ACHN (cell line): Measurements from ENCODE around the gene CALCOCO2.

ENCODE experiments used
- DNase-seq: peaks from one replicate; pipeline ENCODE4 v3.0.0-alpha.2; 2015
- in situ Hi-C: cut with HindIII; loops from 2 replicates; pipeline ENCODE4 v1.10.0; 2017; ENCODE audit warnings: low sequenced_read_pairs, low pct_ligation_motif_present, low pct_unique_long_range_greater_than_20kb

Gene CALCOCO2

DNA sequence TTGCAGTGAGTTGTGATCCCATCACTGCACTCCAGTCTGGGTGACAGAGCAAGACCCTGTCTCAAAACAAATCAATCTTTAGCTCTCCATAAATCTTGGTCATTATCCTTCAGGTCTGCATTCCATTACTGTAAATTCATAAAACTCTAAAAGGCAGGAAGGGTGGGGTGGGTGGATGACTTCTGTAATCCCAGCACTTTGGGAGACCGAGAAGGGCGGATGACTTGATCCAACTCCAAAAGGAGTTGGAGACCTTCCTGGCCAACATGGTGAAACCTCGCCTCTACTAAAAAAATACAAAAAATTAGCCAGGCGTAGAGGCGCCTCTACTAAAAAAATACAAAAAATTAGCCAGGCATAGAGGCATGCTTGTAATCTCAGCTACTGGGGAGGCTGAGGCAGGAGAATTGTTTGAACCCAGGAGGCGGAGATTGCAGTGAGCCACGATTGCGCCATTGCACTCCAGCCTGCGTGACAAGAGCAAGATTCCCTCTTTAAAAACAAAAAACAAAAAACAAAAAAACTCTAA is 75.2 kb downstream of the CALCOCO2 start:
- in situ Hi-C loops: loop anchor here (25.0 kb wide), 1 partner anchor 106 kb away; no protein-coding TSS in a partner anchor
- DNase-seq: no peak

- in situ Hi-C loops: loop anchor here (25.0 kb wide), 1 partner anchor 105 kb away; no protein-coding TSS in a partner anchor
These were observed 76.8 kb downstream of the CALCOCO2 start for GRCh38 chr17:48907713-48908046.

DNA sequence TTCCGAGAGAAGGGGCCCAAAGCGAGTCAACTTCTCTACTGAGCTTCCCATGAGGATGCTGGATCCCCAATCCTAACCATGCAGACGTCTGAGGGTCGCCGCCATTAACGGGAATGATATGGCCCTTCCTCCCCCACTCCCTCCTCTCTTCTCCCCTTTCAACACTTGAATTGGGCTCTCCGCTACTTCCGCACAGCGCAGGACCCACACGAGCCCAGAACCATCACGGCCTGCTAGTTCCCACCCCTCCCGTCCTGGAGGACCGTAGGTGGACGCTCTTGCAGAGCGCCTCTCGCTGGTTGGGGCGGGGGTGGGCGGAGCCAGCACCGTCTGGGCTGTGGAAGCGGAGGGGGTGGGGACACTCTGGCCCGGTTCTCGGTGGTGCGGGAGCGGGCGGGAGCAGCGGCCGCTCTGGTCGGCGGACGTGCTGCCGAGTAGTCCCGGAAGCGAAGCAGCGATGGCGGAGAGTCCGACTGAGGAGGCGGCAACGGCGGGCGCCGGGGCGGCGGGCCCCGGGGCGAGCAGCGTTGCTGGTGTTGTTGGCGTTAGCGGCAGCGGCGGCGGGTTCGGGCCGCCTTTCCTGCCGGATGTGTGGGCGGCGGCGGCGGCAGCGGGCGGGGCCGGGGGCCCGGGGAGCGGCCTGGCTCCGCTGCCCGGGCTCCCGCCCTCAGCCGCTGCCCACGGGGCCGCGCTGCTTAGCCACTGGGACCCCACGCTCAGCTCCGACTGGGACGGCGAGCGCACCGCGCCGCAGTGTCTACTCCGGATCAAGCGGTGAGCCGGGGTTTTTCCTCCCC is 77.4 kb downstream of the CALCOCO2 start, which contains the start of gene UBE2Z:
TSS of gene UBE2Z (plus strand) at position 361 of the 797 bp plus-strand sequence. CDS start at position 458, 97 bp downstream.
- in situ Hi-C loops: loop anchor here (25.0 kb wide), 1 partner anchor 104 kb away; no protein-coding TSS in a partner anchor
- peak; percentile 95 for DNase-seq

More at GRCh38 chr17:48907713-48908046, 76.8 kb downstream of the CALCOCO2 start:
- DNase-seq: no peak

DNA sequence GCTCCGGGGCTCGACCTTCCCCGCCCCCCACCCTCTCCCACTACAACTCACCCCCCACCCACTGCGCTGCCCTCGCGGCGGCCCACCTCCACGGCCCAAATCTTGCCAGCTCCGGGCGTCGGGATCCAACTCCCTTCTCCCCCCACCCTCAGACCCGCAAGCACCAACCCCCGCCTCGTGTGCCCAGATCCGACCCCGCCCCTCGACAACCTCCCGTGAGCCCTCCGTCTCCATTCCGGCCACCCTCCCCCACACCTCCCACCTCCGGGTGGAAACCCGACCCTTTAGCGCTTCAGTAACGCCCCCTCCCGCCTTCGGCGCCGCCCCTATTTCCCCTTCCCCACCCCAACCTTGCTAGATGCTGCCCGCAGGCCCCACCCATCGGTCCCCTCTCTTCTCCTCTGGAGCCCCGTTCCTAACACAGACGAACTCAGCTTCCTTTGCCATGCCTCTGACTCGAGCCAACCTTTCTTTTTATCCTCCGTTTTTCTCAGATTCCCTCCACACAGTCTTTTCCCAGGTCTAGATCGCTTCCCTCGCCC is 78.1 kb downstream of the CALCOCO2 start:
- in situ Hi-C loops: loop anchor here (25.0 kb wide), 1 partner anchor 103 kb away; no protein-coding TSS in a partner anchor
- DNase-seq: peak; percentile 92

DNA sequence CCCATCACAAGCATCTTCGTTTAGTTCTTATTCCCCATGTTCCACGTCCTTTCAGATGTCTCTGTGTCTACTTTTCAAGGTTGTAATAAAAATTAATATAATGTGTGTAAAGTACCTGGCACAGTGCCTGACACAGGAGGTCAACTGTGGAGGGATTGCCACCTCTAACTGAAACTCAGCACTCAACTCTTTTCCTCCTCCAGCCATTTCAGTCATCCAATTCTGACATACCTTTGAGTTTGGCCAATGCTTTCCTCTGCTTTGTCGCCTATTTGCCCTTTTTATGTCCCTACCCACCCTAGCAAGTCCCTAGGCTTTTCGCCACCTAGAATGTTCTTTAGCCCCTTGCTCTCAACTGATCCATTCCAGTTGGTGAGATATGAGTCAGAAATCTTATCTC is 78.9 kb downstream of the CALCOCO2 start:
- in situ Hi-C loops: loop anchor here (25.0 kb wide), 1 partner anchor 103 kb away; no protein-coding TSS in a partner anchor
- DNase-seq: no peak

GRCh38 chr17:48910370-48910769 is 79.5 kb downstream of the CALCOCO2 start:
- DNase-seq: no peak

GRCh38 chr17:48912476-48912875 is 81.6 kb downstream of the CALCOCO2 start:
- DNase-seq: no peak
- in situ Hi-C loops: loop anchor here (25.0 kb wide), 1 partner anchor 100 kb away; no protein-coding TSS in a partner anchor

More at GRCh38 chr17:48910370-48910769, 79.5 kb downstream of the CALCOCO2 start:
- in situ Hi-C loops: loop anchor here (25.0 kb wide), 1 partner anchor 102 kb away; no protein-coding TSS in a partner anchor
